Keratinocyte (primary cell): Measurements from ENCODE around the gene CREB5. TPM values are rescaled to one million over a fixed set of nuclear protein-coding genes. Genes with fewer than 3 reads are reported as not detected.

Experiments
- DNase-seq: peaks from one replicate; pipeline ENCODE4 v3.0.0-alpha.2; 2011; ENCODE audit warnings: low read depth, missing footprints, low spot score
- FAIRE-seq: peaks from 2 replicates; lab custom pipeline; 2011; peaks lifted over from hg19 to GRCh38; lab: Jason Lieb, UNC
- H2AFZ ChIP-seq: 2 replicates; pipeline ENCODE4 v1.6.0; 2012; ENCODE audit warnings: low read length, control low read depth, inconsistent platforms; ENCODE audit not compliant: control insufficient read depth
- H3K27ac ChIP-seq: 2 replicates; pipeline ENCODE4 v1.5.1; 2011; ENCODE audit warnings: low read length; ENCODE audit not compliant: control insufficient read depth, insufficient read depth
- H3K27me3 ChIP-seq: 3 replicates; pipeline ENCODE4 v1.6.0; 2011; ENCODE audit warnings: low read length; ENCODE audit not compliant: control insufficient read depth, insufficient read depth; ENCODE audit errors: extremely low read depth
- H3K36me3 ChIP-seq, 2 experiments: 2 replicates in 1 of 2; 3 replicates in 1 of 2; pipeline ENCODE4 v1.5.1; 2011; ENCODE audit warnings: low read length in 2 of 2, mild to moderate bottlenecking in 1 of 2; ENCODE audit not compliant: control insufficient read depth in 2 of 2, insufficient read depth in 2 of 2; ENCODE audit errors: extremely low read depth in 1 of 2
- H3K4me1 ChIP-seq: 3 replicates; pipeline ENCODE4 v1.5.1; 2011; ENCODE audit warnings: low read length; ENCODE audit not compliant: control insufficient read depth, insufficient read depth; ENCODE audit errors: extremely low read depth
- H3K4me2 ChIP-seq: 3 replicates; pipeline ENCODE4 v1.6.0; 2011; ENCODE audit warnings: low read depth, low read length; ENCODE audit not compliant: control insufficient read depth, insufficient read depth; ENCODE audit errors: extremely low read depth
- H3K4me3 ChIP-seq, 3 experiments: fragments of 200-600 bp in 1 of 3; sonication (generic) in 1 of 3; 2 replicates in 2 of 3; 3 replicates in 1 of 3; pipeline ENCODE4 v1.5.1; 2011 to 2016; ENCODE audit warnings: low read length in 3 of 3, mild to moderate bottlenecking in 3 of 3, control low read depth in 2 of 3, inconsistent platforms in 1 of 3, low read depth in 1 of 3, mixed read lengths in 1 of 3, mixed run types in 1 of 3, moderate library complexity in 1 of 3; ENCODE audit not compliant: control insufficient read depth in 2 of 3, insufficient read depth in 2 of 3; ENCODE audit errors: extremely low read depth in 1 of 3
- H3K79me2 ChIP-seq: 2 replicates; pipeline ENCODE4 v1.6.0; 2012; ENCODE audit warnings: low read length; ENCODE audit not compliant: control insufficient read depth, insufficient read depth
- H3K9ac ChIP-seq: 3 replicates; pipeline ENCODE4 v1.6.0; 2011; ENCODE audit warnings: low read length; ENCODE audit not compliant: control insufficient read depth, insufficient read depth; ENCODE audit errors: extremely low read depth
- H3K9me1 ChIP-seq: 3 replicates; pipeline ENCODE4 v1.6.0; 2011; ENCODE audit warnings: low read length; ENCODE audit not compliant: control insufficient read depth, insufficient read depth; ENCODE audit errors: extremely low read depth
- H3K9me3 ChIP-seq: 2 replicates; pipeline ENCODE4 v1.5.1; 2012; ENCODE audit warnings: low read depth, low read length; ENCODE audit not compliant: control insufficient read depth
- H4K20me1 ChIP-seq: 3 replicates; pipeline ENCODE4 v1.6.0; 2011; ENCODE audit warnings: low read length; ENCODE audit not compliant: control insufficient read depth, insufficient read depth; ENCODE audit errors: extremely low read depth
- CTCF ChIP-seq, 3 experiments: IDR thresholded peaks in 1 of 3; conservative IDR thresholded peaks in 1 of 3; optimal IDR thresholded peaks in 1 of 3; 2 replicates in 2 of 3; 3 replicates in 1 of 3; pipeline versions ENCODE3 to v1.5.1; 2011; ENCODE audit warnings: low read length in 3 of 3, mild to moderate bottlenecking in 3 of 3, moderate library complexity in 2 of 3, control low read depth in 1 of 3, inconsistent platforms in 1 of 3; ENCODE audit not compliant: insufficient read depth in 2 of 3; ENCODE audit errors: extremely low read depth in 1 of 3
- EZH2 ChIP-seq: IDR thresholded peaks from one replicate; pipeline ENCODE4 v1.6.1; 2012; ENCODE audit warnings: inconsistent platforms, mild to moderate bottlenecking, low read length, moderate library complexity
- dilution Hi-C: fragments of 300-500 bp; cut with MboI; formaldehyde crosslinking; loops from one replicate; pipeline ENCODE4 v1.7.0; 2020; ENCODE audit warnings: low sequenced_read_pairs; ENCODE audit not compliant: extremely low pct_ligation_motif_present
- polyA plus RNA-seq, 5 experiments: library from polyadenylated mRNA; depleted of rRNA in 3 of 5; stranded (reverse) in 3 of 5; stranded (forward) in 1 of 5; unstranded in 1 of 5; fragments of >200 nt; gene quantifications; 1 replicate in 1 of 5; 2 replicates in 3 of 5; 3 replicates in 1 of 5; pipeline versions ENCODE4 v1.2.1 to v1.2.3, GENCODE V29; 2011 to 2012; ENCODE audit warnings: missing spikeins in 2 of 5, low read depth in 1 of 5, low replicate concordance in 1 of 5

The CREB5 gene
- polyA plus RNA-seq, 1 donor (not counting 4 experiments of a cell fraction or from before 2014, with no cell fraction given) = 7.9 TPM

GRCh38 chr7:28681693-28682310, 269.5 kb downstream of the CREB5 start:
- Histone ChIP-seq H3K9me3 (no peaks in the 10 kb centered on the region), H3K27ac (no peak overlapping the region), H3K9me1 (no peaks in the 10 kb centered on the region), H3K4me2 (no peak overlapping the region), H3K4me1 (peaks cover 16% of the 10 kb centered on the region), H3K4me3 (no peak overlapping the region), H4K20me1 (no peaks in the 10 kb centered on the region), H3K36me3 (no peaks in the 10 kb centered on the region), H3K79me2 (no peaks in the 10 kb centered on the region), H3K9ac (no peak overlapping the region), H3K27me3 (no peaks in the 10 kb centered on the region), H2AFZ (no peak overlapping the region)
- FAIRE-seq = no peak
- TF ChIP-seq EZH2 = no peak
- dilution Hi-C loops = no loop called here
- no peak for DNase-seq

- dilution Hi-C loops = no loop called here
- Histone ChIP-seq H3K9me3 (no peaks in the 10 kb centered on the region), H3K36me3 (no peaks in the 10 kb centered on the region), H3K27ac (no peak overlapping the region), H4K20me1 (no peaks in the 10 kb centered on the region), H3K79me2 (peaks cover 5% of the 10 kb centered on the region), H3K9me1 (no peaks in the 10 kb centered on the region), H3K27me3 (no peaks in the 10 kb centered on the region), H2AFZ (no peak overlapping the region), H3K4me1 (peaks cover 22% of the 10 kb centered on the region), H3K9ac (no peak overlapping the region), H3K4me3 (no peak overlapping the region), H3K4me2 (no peak overlapping the region)
- no peak for TF ChIP-seq CTCF (optimal IDR thresholded peaks at IDR 0.05 in 1 of 3, IDR thresholded peaks at IDR 0.05 in 1 of 3, conservative IDR thresholded peaks at IDR 0.05 in 1 of 3; ENCODE audit: extremely low read depth in 1 of 3, insufficient read depth in 2 of 3, low read length in 3 of 3)
- no peak for TF ChIP-seq EZH2
- FAIRE-seq (no peak), DNase-seq (no peak)
Observed at GRCh38 chr7:28682801-28683200, 270.5 kb downstream of the CREB5 start.
